Uterus (tissue), 2 donors: ENCODE data around the gene ERP29.

ENCODE experiments used
- POLR2A ChIP-seq, 2 donors: fragments of 450-650 bp; IDR thresholded peaks; one replicate each; pipeline ENCODE4 v1.6.1; 2016; ENCODE audit warnings: antibody characterized with exemption in 2 of 2, mild to moderate bottlenecking in 1 of 2, moderate library complexity in 1 of 2
- TF ChIP-seq, protein P1 (sequence below), 4 experiments: fragments of 200-600 bp in 2 of 4; fragments of 450-650 bp in 2 of 4; sonication (generic) in 2 of 4; IDR thresholded peaks; one replicate each; pipeline ENCODE4 v1.5.1; 2016 to 2019; ENCODE audit warnings: antibody characterized with exemption in 4 of 4, mild to moderate bottlenecking in 2 of 4, moderate library complexity in 1 of 4

DNA sequence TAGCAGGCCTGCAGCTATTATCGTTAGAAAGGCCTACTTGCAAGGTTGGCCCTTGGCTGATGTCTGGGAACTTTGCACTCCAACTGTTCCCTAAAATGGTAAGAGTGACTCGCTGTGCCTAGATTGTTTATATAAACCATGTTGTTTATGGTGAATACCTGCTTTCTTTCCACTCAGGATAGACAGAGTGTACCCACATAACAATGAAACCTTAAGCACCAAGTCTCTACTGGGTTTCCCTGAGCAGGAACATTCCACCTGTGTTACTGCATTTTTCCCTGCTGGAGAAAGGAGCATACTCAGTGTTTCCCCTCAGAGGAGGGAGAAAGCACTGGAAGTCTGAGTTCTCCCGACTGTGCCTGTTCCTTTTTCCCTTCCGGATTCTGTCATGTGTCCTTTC lies 32.8 kb downstream of the ERP29 start:
- TF ChIP-seq POLR2A (IDR thresholded peaks at IDR 0.05), result no peak
- TF ChIP-seq, protein P1, sequence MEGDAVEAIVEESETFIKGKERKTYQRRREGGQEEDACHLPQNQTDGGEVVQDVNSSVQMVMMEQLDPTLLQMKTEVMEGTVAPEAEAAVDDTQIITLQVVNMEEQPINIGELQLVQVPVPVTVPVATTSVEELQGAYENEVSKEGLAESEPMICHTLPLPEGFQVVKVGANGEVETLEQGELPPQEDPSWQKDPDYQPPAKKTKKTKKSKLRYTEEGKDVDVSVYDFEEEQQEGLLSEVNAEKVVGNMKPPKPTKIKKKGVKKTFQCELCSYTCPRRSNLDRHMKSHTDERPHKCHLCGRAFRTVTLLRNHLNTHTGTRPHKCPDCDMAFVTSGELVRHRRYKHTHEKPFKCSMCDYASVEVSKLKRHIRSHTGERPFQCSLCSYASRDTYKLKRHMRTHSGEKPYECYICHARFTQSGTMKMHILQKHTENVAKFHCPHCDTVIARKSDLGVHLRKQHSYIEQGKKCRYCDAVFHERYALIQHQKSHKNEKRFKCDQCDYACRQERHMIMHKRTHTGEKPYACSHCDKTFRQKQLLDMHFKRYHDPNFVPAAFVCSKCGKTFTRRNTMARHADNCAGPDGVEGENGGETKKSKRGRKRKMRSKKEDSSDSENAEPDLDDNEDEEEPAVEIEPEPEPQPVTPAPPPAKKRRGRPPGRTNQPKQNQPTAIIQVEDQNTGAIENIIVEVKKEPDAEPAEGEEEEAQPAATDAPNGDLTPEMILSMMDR (IDR thresholded peaks at IDR 0.05), result no peak
